Endodermal cell (in vitro differentiated cells): ENCODE measurements around the gene COX19. TPM values are rescaled to one million over a fixed set of nuclear protein-coding genes. Genes with fewer than 3 reads are reported as not detected.

Source experiments
- DNase-seq: peaks from one replicate; pipeline ENCODE4 v3.0.0-alpha.2; 2017
- H3K27ac ChIP-seq: 2 replicates; pipeline ENCODE4 v1.5.1; 2013; ENCODE audit warnings: mild to moderate bottlenecking, low read depth, low read length, moderate library complexity
- H3K27me3 ChIP-seq: 2 replicates; pipeline ENCODE4 v1.6.1; 2013; ENCODE audit warnings: mild to moderate bottlenecking, low read length, moderate library complexity; ENCODE audit not compliant: insufficient read depth, control insufficient read depth, poor library complexity, severe bottlenecking
- H3K36me3 ChIP-seq: 2 replicates; pipeline ENCODE4 v1.7.0; 2013; ENCODE audit warnings: mild to moderate bottlenecking, low read length, moderate library complexity; ENCODE audit not compliant: control insufficient read depth, insufficient read depth
- H3K4me1 ChIP-seq: one replicate; pipeline ENCODE4 v1.7.0; 2013; ENCODE audit warnings: low read length; ENCODE audit not compliant: control insufficient read depth, insufficient read depth
- H3K4me3 ChIP-seq: 2 replicates; pipeline ENCODE4 v1.5.1; 2013; ENCODE audit warnings: mild to moderate bottlenecking, low read length, moderate library complexity
- H3K9ac ChIP-seq: 2 replicates; pipeline ENCODE4 v1.6.1; 2013; ENCODE audit warnings: mild to moderate bottlenecking, low read length, moderate library complexity; ENCODE audit not compliant: poor library complexity, severe bottlenecking; ENCODE audit errors: extremely low read depth
- H3K9me3 ChIP-seq: 2 replicates; pipeline ENCODE4 v1.6.1; 2013; ENCODE audit warnings: mild to moderate bottlenecking, low read length, moderate library complexity; ENCODE audit not compliant: control insufficient read depth
- H3K27ac Mint-ChIP-seq: 2 replicates; pipeline ENCODE4 v1.8.0; 2020; ENCODE audit warnings: mixed read lengths
- H3K27me3 Mint-ChIP-seq: 2 replicates; pipeline ENCODE4 v1.8.0; 2021; ENCODE audit warnings: mild to moderate bottlenecking, mixed read lengths; ENCODE audit not compliant: insufficient read depth
- H3K36me3 Mint-ChIP-seq: 2 replicates; pipeline ENCODE4 v1.8.0; 2020; ENCODE audit warnings: low read depth, mixed read lengths
- H3K4me1 Mint-ChIP-seq: 2 replicates; pipeline ENCODE4 v1.8.0; 2020; ENCODE audit warnings: mixed read lengths
- H3K4me3 Mint-ChIP-seq: 2 replicates; pipeline ENCODE4 v1.8.0; 2020; ENCODE audit warnings: mild to moderate bottlenecking, moderate library complexity, mixed read lengths
- H3K9me3 Mint-ChIP-seq: 2 replicates; pipeline ENCODE4 v1.8.0; 2020; ENCODE audit warnings: mild to moderate bottlenecking, mixed read lengths
- CTCF ChIP-seq: fragments of 200-600 bp; sonication (generic); conservative IDR thresholded peaks from 2 replicates; pipeline ENCODE4 v1.5.0; 2021; ENCODE audit warnings: antibody characterized with exemption, mild to moderate bottlenecking
- WGBS, 2 experiments: methylation state at CpG; one replicate each; pipeline versions ENCODE4 v1.1.5 to v1.1.7; 2013; ENCODE audit warnings: missing lambda C conversion rate in 2 of 2, mixed read lengths in 1 of 2; ENCODE audit not compliant: insufficient coverage in 1 of 2, insufficient read length in 1 of 2; 5-methylcytosine and 5-hydroxymethylcytosine counted together
- total RNA-seq, 2 donors: library from RNA; stranded (reverse); fragmentation: NEBNext Ultra II Directional in 1 of 2; extraction: Animal tissue kit (Norgen Biotek cat#: 25700) in 1 of 2; gene quantifications; 2 replicates in 1 of 2; 3 replicates in 1 of 2; pipeline ENCODE4 v1.2.1, GENCODE V29; 2021

COX19 gene
- total RNA-seq, 2 donors from 2014 or later = 15.0 to 18.5 TPM

DNA sequence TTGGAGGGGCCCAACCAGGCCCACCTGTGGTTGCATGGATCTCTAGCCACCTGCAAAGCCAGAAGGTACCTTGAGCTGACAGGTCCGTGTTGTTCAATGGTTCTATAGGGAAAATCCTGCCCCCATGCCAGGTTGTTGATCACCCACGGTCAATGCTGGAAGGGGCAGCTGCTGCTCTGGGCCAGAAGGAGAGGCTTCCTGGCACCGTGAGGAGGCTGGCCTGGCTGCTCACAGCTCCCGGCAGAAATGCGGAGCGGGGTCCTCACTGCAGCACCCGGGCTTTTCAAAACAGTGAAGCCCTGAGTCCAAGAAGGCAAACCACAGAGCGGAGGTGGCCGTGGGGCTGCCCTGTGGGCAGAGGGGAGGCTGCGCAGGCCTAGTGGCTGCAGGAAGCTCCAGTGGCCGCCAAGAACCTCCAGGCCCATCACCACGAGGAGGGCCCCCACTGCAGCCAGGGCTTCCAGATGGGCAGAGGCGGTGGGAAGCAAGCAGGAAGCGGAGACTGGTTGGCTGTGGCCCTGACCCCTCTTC is 44.0 kb upstream of the COX19 start:
- Mint-ChIP-seq H3K27me3 (no peaks in the 10 kb centered on the region), H3K9me3 (no peaks in the 10 kb centered on the region), H3K4me3 (no peak overlapping the region), H3K4me1 (no peaks in the 10 kb centered on the region), H3K27ac (no peak overlapping the region), H3K36me3 (peaks cover 17% of the 10 kb centered on the region)
- DNase-seq = no peak
- TF ChIP-seq CTCF = no peak
- 95% methylated on average over 9 to 14 of the region's 14 CpGs for WGBS, 2 experiments
- no peak overlapping the region for H3K27ac ChIP-seq
- H3K27me3 ChIP-seq = no peaks in the 10 kb centered on the region
- no peaks in the 10 kb centered on the region for H3K9me3 ChIP-seq
- H3K4me1 ChIP-seq = no peaks in the 10 kb centered on the region
- H3K9ac ChIP-seq = no peak overlapping the region
- H3K4me3 ChIP-seq = no peak overlapping the region
- peaks cover 10% of the 10 kb centered on the region for H3K36me3 ChIP-seq

DNA sequence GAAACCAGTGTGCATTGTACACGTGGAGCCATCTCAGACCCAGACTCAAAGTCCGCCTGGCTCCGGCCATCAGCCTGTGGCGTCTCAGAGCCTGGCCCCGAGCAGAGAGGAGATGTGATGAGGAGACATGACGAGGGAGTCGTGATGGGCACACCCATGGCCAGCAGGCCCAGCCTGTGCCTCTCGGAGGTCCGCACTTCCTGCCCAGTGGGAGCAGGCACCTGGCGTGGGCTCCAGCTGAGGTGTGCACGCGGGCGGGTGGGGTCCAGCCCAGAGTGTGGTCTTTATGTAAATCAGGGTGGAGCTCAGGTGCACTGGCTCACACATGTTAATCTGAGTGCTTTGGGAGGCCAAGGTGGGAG is 43.0 kb upstream of the COX19 start:
- Histone ChIP-seq H3K27ac (no peak overlapping the region), H3K4me1 (no peaks in the 10 kb centered on the region), H3K4me3 (no peak overlapping the region), H3K36me3 (peaks cover 10% of the 10 kb centered on the region), H3K27me3 (no peaks in the 10 kb centered on the region), H3K9ac (no peak overlapping the region), H3K9me3 (no peaks in the 10 kb centered on the region)
- no peak for TF ChIP-seq CTCF
- no peak overlapping the region for H3K4me3 Mint-ChIP-seq
- WGBS, 2 experiments = 92 to 98% methylated on average over 10 to 13 of the region's 13 CpGs
- no peaks in the 10 kb centered on the region for H3K9me3 Mint-ChIP-seq
- peak overlapping the region; percentile 24 for H3K27ac Mint-ChIP-seq
- no peak for DNase-seq
- H3K36me3 Mint-ChIP-seq = peaks cover 17% of the 10 kb centered on the region
- no peaks in the 10 kb centered on the region for H3K27me3 Mint-ChIP-seq
- no peaks in the 10 kb centered on the region for H3K4me1 Mint-ChIP-seq

- Histone ChIP-seq H3K9me3 (no peaks in the 10 kb centered on the region), H3K27ac (no peak overlapping the region), H3K27me3 (no peaks in the 10 kb centered on the region), H3K9ac (no peak overlapping the region), H3K4me1 (no peaks in the 10 kb centered on the region), H3K36me3 (peaks cover 6% of the 10 kb centered on the region), H3K4me3 (no peak overlapping the region)
- DNase-seq = no peak
- H3K27me3 Mint-ChIP-seq = no peaks in the 10 kb centered on the region
- TF ChIP-seq CTCF = no peak
- H3K9me3 Mint-ChIP-seq = no peaks in the 10 kb centered on the region
- H3K36me3 Mint-ChIP-seq = peaks cover 17% of the 10 kb centered on the region
- H3K27ac Mint-ChIP-seq = peak overlapping the region; percentile 24
- no peaks in the 10 kb centered on the region for H3K4me1 Mint-ChIP-seq
- 93 to 96% methylated on average over 30 to 34 of the region's 34 CpGs for WGBS, 2 experiments
- no peak overlapping the region for H3K4me3 Mint-ChIP-seq
Observed at GRCh38 chr7:1017586-1018333, 42.4 kb upstream of the COX19 start.
